Nephron progenitor cell (in vitro differentiated cells): ENCODE measurements around the gene FOXG1.

Source experiments
- DNase-seq: peaks from one replicate; pipeline ENCODE4 v3.0.0; 2021
- H3K27ac Mint-ChIP-seq: 2 replicates; pipeline ENCODE4 v1.8.0; 2021; ENCODE audit warnings: mild to moderate bottlenecking, moderate library complexity, mixed read lengths
- H3K27me3 Mint-ChIP-seq: 2 replicates; pipeline ENCODE4 v1.8.0; 2021; ENCODE audit warnings: mild to moderate bottlenecking, low read depth, mixed read lengths; ENCODE audit not compliant: poor library complexity
- H3K36me3 Mint-ChIP-seq: 2 replicates; pipeline ENCODE4 v1.8.0; 2021; ENCODE audit warnings: low read depth, mixed read lengths
- H3K4me1 Mint-ChIP-seq: 2 replicates; pipeline ENCODE4 v1.8.0; 2021; ENCODE audit warnings: mixed read lengths
- H3K4me3 Mint-ChIP-seq: 2 replicates; pipeline ENCODE4 v1.8.0; 2021; ENCODE audit warnings: mild to moderate bottlenecking, moderate library complexity, mixed read lengths
- H3K9me3 Mint-ChIP-seq: 2 replicates; pipeline ENCODE4 v1.8.0; 2021; ENCODE audit warnings: mild to moderate bottlenecking, moderate library complexity, mixed read lengths
- CTCF ChIP-seq: fragments of 200-600 bp; sonication (generic); IDR thresholded peaks from 2 replicates; pipeline ENCODE4 v1.5.0; 2021; ENCODE audit warnings: antibody characterized with exemption

FOXG1 gene

GRCh38 chr14:28783664-28784063 lies 17.1 kb downstream of the FOXG1 start:
- no peak overlapping the region for H3K27ac Mint-ChIP-seq
- no peak for DNase-seq
- no peaks in the 10 kb centered on the region for H3K36me3 Mint-ChIP-seq
- no peak overlapping the region for H3K4me3 Mint-ChIP-seq
- H3K27me3 Mint-ChIP-seq = peaks cover 97% of the 10 kb centered on the region
- H3K9me3 Mint-ChIP-seq = peaks cover 36% of the 10 kb centered on the region
- TF ChIP-seq CTCF = no peak
- H3K4me1 Mint-ChIP-seq = peaks cover 7% of the 10 kb centered on the region

GRCh38 chr14:28784096-28785048 lies 17.8 kb downstream of the FOXG1 start:
- Mint-ChIP-seq H3K36me3 (no peaks in the 10 kb centered on the region), H3K9me3 (peaks cover 36% of the 10 kb centered on the region), H3K4me3 (peak overlapping the region; percentile 79), H3K27me3 (peaks cover 91% of the 10 kb centered on the region), H3K27ac (no peak overlapping the region), H3K4me1 (peaks cover 7% of the 10 kb centered on the region)
- DNase-seq = no peak
- no peak for TF ChIP-seq CTCF

- no peaks in the 10 kb centered on the region for H3K36me3 Mint-ChIP-seq
- H3K27ac Mint-ChIP-seq = no peak overlapping the region
- peaks cover 7% of the 10 kb centered on the region for H3K4me1 Mint-ChIP-seq
- peaks cover 36% of the 10 kb centered on the region for H3K9me3 Mint-ChIP-seq
- peak overlapping the region; percentile 79 for H3K4me3 Mint-ChIP-seq
- TF ChIP-seq CTCF = no peak
- DNase-seq = peak; percentile 49
- H3K27me3 Mint-ChIP-seq = peaks cover 82% of the 10 kb centered on the region
These were observed 18.7 kb downstream of the FOXG1 start for GRCh38 chr14:28785096-28785952.

- Mint-ChIP-seq H3K27me3 (peaks cover 6% of the 10 kb centered on the region), H3K27ac (no peak overlapping the region), H3K9me3 (peaks cover 4% of the 10 kb centered on the region), H3K4me3 (no peak overlapping the region), H3K36me3 (no peaks in the 10 kb centered on the region), H3K4me1 (no peaks in the 10 kb centered on the region)
- no peak for TF ChIP-seq CTCF
- no peak for DNase-seq
These were observed 40.9 kb downstream of the FOXG1 start for GRCh38 chr14:28807518-28807917.

- Mint-ChIP-seq H3K27ac (no peak overlapping the region), H3K36me3 (no peaks in the 10 kb centered on the region), H3K9me3 (no peaks in the 10 kb centered on the region), H3K4me1 (no peaks in the 10 kb centered on the region), H3K27me3 (no peaks in the 10 kb centered on the region), H3K4me3 (no peak overlapping the region)
- no peak for DNase-seq
- TF ChIP-seq CTCF = no peak
These were observed 47.2 kb downstream of the FOXG1 start for GRCh38 chr14:28813810-28814209.
